GM12873 (cell line): Measurements from ENCODE around the gene NPAT.

ENCODE experiments used
- TF ChIP-seq, protein P1 (sequence below): IDR thresholded peaks from 2 replicates; pipeline ENCODE4 v1.5.1; 2012; ENCODE audit warnings: low read depth, mild to moderate bottlenecking, moderate library complexity, low read length, control low read depth; ENCODE audit not compliant: insufficient read depth; ENCODE audit errors: missing control alignments

NPAT gene

DNA sequence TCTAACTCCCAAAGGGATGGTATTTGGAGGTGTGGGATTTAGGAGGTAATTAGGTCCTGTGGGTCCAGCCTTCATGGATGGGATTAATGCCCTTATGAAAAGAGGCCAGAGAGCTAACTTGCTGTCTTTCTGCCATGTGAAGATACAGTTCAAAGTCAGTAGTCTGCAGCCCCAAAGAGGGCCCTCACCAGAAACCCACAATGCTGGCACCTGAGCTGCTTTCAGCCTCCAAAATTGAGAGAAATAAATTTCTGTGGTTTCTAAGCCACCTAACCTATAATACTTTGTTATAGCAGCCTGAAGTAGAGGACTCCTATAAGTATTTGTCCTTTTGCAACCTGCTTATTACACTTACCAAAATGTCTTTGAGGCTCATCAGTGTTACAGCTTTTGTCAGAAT lies 16.6 kb upstream of the NPAT start:
- TF ChIP-seq, protein P1, sequence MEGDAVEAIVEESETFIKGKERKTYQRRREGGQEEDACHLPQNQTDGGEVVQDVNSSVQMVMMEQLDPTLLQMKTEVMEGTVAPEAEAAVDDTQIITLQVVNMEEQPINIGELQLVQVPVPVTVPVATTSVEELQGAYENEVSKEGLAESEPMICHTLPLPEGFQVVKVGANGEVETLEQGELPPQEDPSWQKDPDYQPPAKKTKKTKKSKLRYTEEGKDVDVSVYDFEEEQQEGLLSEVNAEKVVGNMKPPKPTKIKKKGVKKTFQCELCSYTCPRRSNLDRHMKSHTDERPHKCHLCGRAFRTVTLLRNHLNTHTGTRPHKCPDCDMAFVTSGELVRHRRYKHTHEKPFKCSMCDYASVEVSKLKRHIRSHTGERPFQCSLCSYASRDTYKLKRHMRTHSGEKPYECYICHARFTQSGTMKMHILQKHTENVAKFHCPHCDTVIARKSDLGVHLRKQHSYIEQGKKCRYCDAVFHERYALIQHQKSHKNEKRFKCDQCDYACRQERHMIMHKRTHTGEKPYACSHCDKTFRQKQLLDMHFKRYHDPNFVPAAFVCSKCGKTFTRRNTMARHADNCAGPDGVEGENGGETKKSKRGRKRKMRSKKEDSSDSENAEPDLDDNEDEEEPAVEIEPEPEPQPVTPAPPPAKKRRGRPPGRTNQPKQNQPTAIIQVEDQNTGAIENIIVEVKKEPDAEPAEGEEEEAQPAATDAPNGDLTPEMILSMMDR: no peak

GRCh38 chr11:108237058-108237481 lies 14.6 kb upstream of the NPAT start:
- TF ChIP-seq, protein P1: no peak

DNA sequence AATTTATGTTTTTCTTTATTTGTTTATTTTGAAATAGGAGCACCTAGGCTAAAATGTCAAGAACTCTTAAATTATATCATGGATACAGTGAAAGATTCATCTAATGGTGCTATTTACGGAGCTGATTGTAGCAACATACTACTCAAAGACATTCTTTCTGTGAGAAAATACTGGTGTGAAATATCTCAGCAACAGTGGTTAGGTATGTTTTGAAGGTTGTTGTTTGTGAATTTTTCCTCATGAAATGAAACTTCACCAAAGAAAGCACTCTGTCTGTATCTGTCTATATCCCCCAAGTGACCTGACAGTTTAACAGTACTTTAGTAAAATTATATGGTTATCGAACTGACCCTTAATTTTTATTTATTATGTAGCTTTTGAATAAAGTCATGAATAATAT lies 13.2 kb upstream of the NPAT start:
- TF ChIP-seq, protein P1: no peak

GRCh38 chr11:108235192-108235591 lies 12.8 kb upstream of the NPAT start:
- TF ChIP-seq, protein P1: no peak

DNA sequence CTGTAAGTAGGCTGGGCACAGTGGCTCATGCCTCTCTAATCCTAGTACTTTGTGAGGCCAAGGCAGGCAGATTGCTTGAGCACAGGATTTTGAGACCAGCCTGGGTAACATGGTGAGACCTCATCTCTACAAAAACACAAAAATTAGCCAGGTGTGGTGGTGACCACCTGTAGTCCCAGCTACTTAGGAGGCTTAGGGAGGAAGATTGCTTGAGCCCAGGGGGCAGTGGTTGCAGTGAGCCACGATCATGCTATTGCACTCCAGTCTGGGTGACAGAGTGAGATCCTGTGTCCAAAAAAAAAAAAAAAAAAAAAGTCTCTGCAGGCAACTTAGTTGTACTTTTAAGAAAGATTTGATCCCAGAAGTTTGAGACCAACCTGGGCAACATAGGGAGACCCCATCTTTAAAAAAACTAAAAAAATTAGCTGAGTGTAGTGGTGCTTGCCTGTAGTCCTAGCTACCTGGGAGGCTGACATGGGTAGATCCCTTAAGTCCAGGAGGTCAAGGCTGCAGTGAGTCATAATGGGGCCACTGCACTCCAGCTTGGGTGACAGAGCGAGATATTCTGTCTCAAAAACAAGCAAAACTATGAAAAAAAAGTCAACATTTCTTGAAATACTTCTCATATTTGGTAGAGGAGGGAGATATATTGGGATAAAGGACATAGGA lies 11.0 kb upstream of the NPAT start:
- TF ChIP-seq, protein P1: no peak

DNA sequence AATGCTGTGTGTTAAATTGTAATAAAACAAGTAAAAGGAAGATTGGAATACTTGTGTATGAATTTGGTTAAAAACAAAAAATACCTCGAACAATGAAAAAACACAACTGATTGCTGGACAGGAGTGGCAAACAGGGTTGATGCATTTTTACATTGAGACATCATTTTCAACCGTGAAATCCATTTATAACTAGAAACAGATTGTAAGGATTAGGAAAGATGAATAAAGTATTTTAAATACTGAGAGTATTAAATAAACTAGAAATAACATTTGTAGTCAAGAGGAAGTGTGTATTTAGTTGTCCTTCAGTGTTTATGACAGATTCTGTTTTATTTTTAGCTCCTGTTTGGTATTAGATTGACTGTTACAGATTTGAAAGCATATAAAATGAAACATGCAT lies 5.8 kb upstream of the NPAT start:
- TF ChIP-seq, protein P1: no peak

GRCh38 chr11:108226036-108226435 lies 3.6 kb upstream of the NPAT start:
- TF ChIP-seq, protein P1: no peak
